ENCODE results near the gene UBXN10.

Gene UBXN10

GRCh38 chr1:20174937-20175666 is 10.8 kb upstream of the UBXN10 start:
- TF ChIP-seq CTCF (conservative IDR thresholded peaks at IDR 0.05; ENCODE audit: control insufficient read depth, insufficient read depth, low read depth, low read length) = no peak
- peak; percentile 46 for DNase-seq (ENCODE audit: low read depth)
- H3K4me3 ChIP-seq (ENCODE audit: control insufficient read depth, low read depth, low read length) = no peak overlapping the region

GRCh38 chr1:20178634-20179370 is 7.1 kb upstream of the UBXN10 start:
- no peak for TF ChIP-seq CTCF (conservative IDR thresholded peaks at IDR 0.05; ENCODE audit: control insufficient read depth, insufficient read depth, low read depth, low read length)
- DNase-seq (ENCODE audit: low read depth) = no peak
- H3K4me3 ChIP-seq (ENCODE audit: control insufficient read depth, low read depth, low read length) = no peak overlapping the region

GRCh38 chr1:20179371-20180128 is 6.3 kb upstream of the UBXN10 start:
- TF ChIP-seq CTCF (conservative IDR thresholded peaks at IDR 0.05; ENCODE audit: control insufficient read depth, insufficient read depth, low read depth, low read length) = no peak
- no peak overlapping the region for H3K4me3 ChIP-seq (ENCODE audit: control insufficient read depth, low read depth, low read length)
- no peak for DNase-seq (ENCODE audit: low read depth)

- H3K4me3 ChIP-seq (ENCODE audit: control insufficient read depth, low read depth, low read length) = no peak overlapping the region
- no peak for TF ChIP-seq CTCF (conservative IDR thresholded peaks at IDR 0.05; ENCODE audit: control insufficient read depth, insufficient read depth, low read depth, low read length)
- DNase-seq (ENCODE audit: low read depth) = no peak
Observed at GRCh38 chr1:20180129-20180843, 5.6 kb upstream of the UBXN10 start.

GRCh38 chr1:20180844-20181207 is 5.1 kb upstream of the UBXN10 start:
- no peak for DNase-seq (ENCODE audit: low read depth)
- no peak for TF ChIP-seq CTCF (conservative IDR thresholded peaks at IDR 0.05; ENCODE audit: control insufficient read depth, insufficient read depth, low read depth, low read length)
- H3K4me3 ChIP-seq (ENCODE audit: control insufficient read depth, low read depth, low read length) = no peak overlapping the region

- TF ChIP-seq CTCF (conservative IDR thresholded peaks at IDR 0.05; ENCODE audit: control insufficient read depth, insufficient read depth, low read depth, low read length) = no peak
- H3K4me3 ChIP-seq (ENCODE audit: control insufficient read depth, low read depth, low read length) = no peak overlapping the region
- DNase-seq (ENCODE audit: low read depth) = no peak
Observed at GRCh38 chr1:20182415-20182814, 3.5 kb upstream of the UBXN10 start.
